ENCODE measurements around the gene DGKZ.

Gene DGKZ

DNA sequence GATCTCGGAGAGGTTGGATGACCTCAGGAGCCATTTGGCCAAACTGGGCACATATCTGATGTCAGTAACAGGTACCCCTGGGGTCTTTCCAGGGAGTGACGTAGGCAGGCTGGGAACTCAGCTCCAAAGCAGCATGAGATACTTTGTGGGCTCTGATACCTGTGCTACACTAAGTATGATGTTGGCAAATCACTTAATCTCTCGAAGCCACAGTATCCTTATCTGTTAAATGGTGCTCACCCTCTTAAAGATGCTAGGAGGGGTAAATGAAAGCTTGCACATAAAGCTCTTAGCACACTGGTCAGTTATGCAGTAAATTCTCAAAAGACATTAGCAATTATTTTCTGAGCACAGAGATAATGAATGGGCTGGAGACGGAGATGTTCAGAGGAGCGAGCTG is 17.1 kb upstream of the DGKZ start:
- DNase-seq: no peak

- DNase-seq: no peak
These were observed 16.5 kb upstream of the DGKZ start for GRCh38 chr11:46330563-46331281.

GRCh38 chr11:46331282-46331984 is 15.8 kb upstream of the DGKZ start:
- DNase-seq: peak; percentile 23

- no peak for DNase-seq
These were observed 15.1 kb upstream of the DGKZ start for GRCh38 chr11:46332093-46332567.

DNA sequence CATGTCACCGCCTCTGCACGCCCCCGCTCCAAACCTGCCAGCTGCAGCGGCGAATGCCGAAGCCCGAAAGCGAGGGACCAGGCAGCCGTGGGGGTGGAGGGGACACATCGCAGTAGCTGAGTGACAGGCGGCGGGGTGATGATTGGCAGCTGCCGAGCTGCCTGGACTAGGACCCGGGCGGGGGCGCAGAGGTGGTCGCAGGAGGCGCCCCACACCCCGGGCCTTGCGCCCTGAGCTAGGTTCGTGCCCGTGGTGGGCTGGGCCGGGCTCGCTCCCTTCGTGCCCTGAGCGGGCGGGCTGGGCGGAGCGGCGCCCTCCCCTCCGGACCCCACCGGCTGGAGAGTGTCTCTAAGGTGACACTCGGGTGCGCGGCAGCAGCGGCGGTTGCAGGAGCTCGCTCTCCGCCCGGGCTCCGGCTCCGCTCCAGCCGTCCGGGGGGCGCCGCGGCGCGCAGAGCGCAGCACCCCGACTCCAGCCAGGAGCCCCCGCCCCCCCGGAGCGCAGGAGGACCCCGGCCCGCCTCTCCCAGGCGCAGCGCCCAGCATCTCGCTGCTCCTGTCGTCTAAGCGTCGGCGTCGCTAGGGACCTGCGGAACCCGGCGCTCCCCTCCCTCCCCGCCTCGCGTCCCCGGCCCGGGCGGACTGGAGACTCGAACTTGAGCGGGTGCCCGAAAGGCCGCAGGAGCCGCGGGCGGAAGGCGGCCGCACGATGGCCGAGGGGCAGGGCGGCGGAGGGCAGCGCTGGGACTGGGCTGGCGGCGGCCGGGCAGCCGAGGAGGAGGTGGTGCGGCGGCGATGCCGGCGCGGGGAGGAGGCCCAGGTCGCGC is 14.5 kb upstream of the DGKZ start:
- no peak for DNase-seq

DNA sequence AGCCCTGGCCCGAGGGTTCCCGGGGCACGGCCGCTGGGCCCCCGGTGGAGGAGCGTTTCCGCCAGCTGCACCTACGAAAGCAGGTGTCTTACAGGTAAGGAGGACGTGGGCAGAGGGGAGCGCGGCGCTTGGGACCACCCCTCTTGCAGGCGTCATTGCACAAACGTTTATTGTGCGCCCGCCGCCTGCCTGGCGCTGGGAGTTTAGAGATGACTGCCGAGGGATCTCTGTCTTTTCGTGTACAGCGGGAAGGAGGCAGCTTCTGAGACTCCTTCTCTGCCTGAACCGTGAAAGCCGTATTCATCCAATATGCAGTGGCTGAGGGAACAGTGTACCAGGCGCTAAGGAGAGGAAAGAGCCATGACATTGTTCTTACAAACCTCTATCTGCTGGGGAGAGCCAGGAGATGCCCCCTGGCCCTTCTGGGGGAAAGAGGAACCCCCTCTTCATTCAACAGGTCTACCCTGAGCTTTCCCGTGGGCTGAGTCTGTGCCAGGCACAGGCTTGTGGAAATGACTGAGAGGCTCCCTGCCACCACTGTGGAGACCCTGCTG is 13.8 kb upstream of the DGKZ start:
- no peak for DNase-seq

DNA sequence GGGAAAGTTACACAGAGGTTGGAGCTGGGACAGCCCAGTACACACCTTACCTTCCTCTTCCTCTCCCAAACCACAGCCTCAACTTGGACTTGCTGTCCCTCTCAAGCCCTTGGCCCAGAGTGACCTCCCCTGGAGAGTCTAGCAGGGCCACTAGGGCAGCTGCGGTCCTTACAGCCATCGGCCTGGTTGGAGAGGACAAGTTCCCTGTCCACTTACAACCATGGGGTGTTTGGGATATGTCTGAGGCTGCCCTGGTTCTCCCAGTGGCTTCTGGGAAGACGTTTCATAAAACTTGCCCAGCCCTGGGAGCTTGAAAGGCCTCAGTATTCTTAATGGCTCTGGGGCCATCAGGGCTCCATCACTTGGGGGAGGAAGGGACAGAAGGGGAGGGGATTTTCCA is 13.1 kb upstream of the DGKZ start:
- no peak for DNase-seq

GRCh38 chr11:46335271-46335670 is 12.0 kb upstream of the DGKZ start:
- no peak for DNase-seq

DNA sequence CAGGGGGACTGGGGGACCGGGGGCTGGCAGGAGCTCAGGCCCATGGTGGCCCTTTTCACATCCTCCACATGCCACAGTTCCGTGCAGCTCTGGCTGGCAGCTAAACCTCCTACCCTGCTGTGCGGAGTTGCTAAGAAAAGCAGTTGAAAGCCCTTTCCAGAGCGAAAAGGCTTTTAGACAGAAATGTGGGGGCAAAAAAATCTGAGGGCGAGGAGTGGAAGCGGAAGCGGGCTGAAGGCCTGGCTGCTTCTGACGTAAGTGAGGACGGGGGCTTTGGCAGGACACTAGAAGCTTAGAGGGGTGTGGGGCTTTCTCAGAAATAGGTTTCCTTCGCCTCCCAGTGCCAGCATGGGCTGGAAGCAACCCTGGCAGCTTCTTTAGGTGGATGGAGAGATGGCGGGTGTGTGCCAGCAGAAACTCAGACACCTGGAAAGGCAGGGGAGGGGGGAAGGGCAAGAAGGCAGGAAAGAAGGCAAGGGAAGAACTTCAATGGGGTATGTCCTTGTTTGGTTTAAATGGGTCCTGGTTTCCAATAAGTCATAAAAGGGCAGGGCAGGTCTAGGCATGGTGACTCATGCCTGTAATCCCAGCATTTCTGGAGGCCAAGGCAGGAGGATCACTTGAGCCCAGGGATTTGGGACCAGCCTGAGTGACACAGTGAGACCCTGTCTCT is 11.2 kb upstream of the DGKZ start:
- DNase-seq: no peak

DNA sequence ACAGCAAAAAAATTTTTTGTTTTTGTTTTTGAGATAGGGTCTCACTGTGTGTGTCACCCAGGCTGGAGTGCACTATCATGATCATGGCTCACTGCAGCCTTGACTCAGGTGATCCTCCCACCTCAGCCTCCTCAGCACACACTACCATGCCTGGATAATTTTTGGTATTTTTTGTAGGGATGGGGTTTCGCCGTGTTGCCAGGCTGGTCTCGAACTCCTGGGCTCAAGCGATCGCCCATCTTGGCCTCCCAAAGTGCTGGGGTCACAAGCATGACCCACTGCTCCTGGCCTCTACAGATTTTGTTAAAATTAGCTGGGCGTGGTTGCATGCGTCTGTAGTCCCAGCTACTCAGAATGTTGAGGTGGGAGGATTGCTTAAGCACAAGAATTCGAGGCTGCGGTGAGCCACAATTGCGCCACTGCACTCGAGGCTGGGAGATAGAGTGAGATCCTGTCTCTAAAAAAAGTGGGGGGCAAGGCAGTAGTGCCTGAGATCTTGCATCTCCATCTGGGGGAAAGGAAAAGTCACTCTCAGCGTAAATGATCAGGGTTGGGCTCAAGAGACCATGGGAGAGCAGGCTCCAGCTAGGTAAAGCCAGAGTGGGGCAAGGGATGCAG is 10.6 kb upstream of the DGKZ start:
- no peak for DNase-seq

DNA sequence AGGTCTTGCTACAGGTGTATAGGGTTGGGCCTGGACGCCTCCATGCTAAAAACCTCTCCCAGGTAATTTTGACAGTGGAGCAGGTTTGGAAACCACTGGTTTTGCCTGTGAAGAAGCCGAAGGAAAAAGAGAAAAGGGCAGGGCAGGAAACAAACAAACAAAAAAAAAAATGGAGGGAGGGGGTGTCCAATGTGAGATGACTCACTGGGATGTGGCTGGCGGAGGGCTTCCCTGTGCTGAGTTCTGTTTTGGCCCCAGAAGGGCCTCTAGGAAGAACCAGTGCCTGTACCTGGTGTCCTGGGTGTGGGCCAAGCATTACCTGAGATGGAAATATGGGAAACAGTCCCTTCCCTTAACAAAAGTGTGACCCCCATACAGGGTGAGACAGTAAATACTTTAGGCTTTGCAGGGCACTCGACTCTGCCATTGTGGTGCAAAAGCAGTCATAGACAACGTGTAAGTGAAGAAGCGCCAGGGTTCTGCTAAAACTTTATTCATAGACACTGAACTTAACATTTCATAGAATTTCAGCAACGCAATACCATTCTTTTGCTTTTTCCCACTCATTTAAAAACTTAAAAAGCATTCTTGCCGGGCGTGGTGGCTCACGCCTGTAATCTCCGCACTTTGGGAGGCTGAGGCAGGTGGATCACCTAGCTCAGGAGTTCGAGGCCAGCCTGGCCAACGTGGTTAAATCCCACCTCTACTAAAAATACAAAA is 9.5 kb upstream of the DGKZ start:
- no peak for DNase-seq

DNA sequence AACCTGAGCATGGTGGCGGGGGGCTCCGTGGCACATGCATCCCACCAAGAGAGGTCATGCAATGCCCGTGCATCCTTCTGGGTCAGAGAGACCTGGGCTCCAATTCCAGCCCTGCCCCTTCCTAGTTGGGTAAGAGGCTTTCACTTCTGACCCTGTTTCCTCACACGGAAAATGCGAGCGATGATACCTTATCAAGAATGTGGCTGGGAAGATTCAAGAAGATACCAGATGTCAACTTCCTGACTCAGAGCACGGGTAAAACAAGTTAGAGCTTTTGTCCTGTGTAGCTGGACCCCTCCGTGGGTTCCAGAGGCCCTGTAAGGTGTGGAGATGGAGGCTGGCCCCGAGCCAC is 8.7 kb upstream of the DGKZ start:
- no peak for DNase-seq

GRCh38 chr11:46338988-46339666 is 8.1 kb upstream of the DGKZ start:
- no peak for DNase-seq

GRCh38 chr11:46339816-46340215 is 7.4 kb upstream of the DGKZ start:
- DNase-seq: no peak

- no peak for DNase-seq
These were observed 5.8 kb upstream of the DGKZ start for GRCh38 chr11:46341454-46341853.

DNA sequence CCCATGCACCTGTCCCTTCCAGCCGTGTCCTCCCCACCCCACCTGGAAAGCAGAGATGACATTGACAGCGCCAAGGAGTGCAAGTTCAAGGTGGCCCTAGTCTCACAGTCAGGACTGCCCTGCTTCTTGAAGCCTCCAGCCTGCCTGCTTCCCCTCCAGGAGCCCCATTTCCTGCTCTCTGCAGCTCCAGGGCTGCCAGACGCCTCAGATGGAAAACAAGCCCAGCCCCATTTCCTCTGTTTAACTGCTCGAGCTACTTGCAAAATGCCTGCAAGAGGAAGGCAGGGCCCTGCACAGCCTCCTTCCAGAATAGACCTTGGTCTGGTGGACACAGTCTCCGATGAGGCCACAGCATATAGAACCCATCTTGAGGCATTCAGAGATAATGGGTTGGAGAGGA is 5.0 kb upstream of the DGKZ start:
- DNase-seq: no peak

DNA sequence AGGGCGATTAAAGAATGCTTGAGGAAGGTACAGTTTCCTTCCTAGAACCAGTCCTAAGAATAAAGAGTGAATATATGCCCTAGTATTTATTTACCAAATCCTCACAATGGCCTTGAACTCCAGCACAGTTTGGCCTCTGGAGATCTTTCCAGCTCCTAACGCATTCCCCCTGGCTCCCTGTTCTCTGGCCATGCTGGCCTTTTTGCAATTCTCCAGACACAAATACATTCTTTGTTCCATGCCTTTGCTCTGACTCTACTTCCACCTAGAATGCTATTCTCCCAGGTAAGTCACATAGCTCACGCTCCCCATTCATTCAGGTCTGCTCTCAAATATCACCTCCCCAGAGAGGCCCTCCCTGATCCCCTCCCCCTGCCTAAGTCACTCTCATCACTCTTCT is 3.7 kb upstream of the DGKZ start:
- DNase-seq: no peak

DNA sequence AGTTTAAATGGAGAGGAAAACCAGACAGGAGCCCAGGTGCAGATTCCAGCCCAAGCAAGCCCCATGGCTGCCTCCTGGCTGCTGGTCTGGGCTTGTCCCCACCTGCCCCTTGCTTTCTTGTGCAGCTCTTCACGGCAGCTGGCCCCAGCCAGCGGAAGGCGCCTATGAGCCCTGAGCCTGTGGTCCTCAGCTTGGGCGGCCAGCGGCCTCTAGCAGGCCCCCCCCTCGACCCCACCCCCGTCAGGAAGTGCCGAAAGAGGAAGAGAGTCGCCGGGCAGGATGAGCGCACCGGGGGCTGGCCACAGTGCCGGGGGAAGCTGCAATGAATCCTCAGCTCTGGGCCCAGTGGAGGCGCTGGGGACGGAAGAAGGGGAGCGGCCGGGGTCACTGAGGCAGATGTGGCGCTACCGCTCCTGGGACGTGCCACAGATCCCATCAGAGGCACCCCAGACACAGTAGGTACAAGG is 2.1 kb upstream of the DGKZ start:
- no peak for DNase-seq

- no peak for DNase-seq
These were observed 1.3 kb upstream of the DGKZ start for GRCh38 chr11:46345881-46346484.

DNA sequence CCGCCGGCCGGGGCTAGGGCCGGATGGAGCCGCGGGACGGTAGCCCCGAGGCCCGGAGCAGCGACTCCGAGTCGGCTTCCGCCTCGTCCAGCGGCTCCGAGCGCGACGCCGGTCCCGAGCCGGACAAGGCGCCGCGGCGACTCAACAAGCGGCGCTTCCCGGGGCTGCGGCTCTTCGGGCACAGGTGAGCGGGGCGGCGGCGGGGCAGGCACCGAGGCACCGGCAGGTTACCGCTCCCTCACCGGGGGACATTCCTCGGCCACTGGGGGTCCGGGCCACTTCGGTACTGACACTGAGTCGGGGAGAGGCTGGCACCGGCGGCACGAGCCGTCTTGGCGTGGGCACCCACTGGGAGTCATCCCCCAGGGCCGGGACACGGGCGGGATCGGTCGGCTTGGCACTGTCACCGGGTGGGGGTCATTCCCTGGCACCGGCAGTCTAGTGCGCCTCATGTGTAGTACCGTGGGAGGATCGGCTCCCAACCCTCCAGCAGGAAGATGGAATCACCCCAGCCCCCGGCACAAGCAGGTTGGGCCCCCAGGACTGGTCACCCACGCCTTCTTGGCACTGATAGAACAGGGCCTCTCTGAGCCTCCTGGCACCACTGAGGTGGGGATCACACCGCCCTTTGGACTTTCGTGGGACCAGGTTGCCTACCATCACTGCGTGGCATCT is 511 bp downstream of the DGKZ start:
- DNase-seq: no peak
